B cell (primary cell): ENCODE results near the gene MAP3K4. TPM values are rescaled to one million over a fixed set of nuclear protein-coding genes. Genes with fewer than 3 reads are reported as not detected.

Experiments used
- ATAC-seq: fragments of 200-7000 bp; cut with Tn5 transposase; one replicate; pipeline ENCODE4 v1.10.0; 2021; ENCODE audit warnings: low read depth, mild to moderate bottlenecking, moderate number of reproducible peaks, moderate library complexity
- CTCF ChIA-PET: fragments of 350-600 bp; sonication (Branson Sonifier 250); formaldehyde crosslinking; loops from one replicate; lab custom pipeline; 2021; ENCODE audit warnings: antibody characterized with exemption, inconsistent platforms; lab: Charles Lee
- POLR2A ChIA-PET: fragments of 350-600 bp; sonication (Branson Sonifier 250); formaldehyde crosslinking; loops from one replicate; lab custom pipeline; 2021; ENCODE audit warnings: antibody characterized with exemption; lab: Charles Lee
- DNase-seq: peaks from one replicate; pipeline ENCODE4 v3.0.0; 2013
- H2AFZ ChIP-seq: 2 replicates; pipeline ENCODE4 v1.6.1; 2012; ENCODE audit warnings: mild to moderate bottlenecking, low read depth, low read length; ENCODE audit not compliant: insufficient read depth, poor library complexity, severe bottlenecking
- H3K27ac ChIP-seq, 2 donors: 1 replicate in 1 of 2; 2 replicates in 1 of 2; pipeline ENCODE4 v1.5.1; 2012 to 2013; ENCODE audit warnings: low read length in 2 of 2, mild to moderate bottlenecking in 2 of 2, moderate library complexity in 1 of 2
- H3K27me3 ChIP-seq, 4 experiments: fragments of 200-600 bp in 1 of 4; sonication (generic) in 1 of 4; replicated peaks in 1 of 4; 1 replicate in 2 of 4; 2 replicates in 2 of 4; pipeline versions ENCODE4 v1.6.1 to v1.7.0; 2013 to 2016; ENCODE audit warnings: low read length in 3 of 4, mild to moderate bottlenecking in 2 of 4, mixed read lengths in 1 of 4, moderate library complexity in 1 of 4; ENCODE audit not compliant: insufficient read depth in 4 of 4, control insufficient read depth in 3 of 4; ENCODE audit errors: control extremely low read depth in 1 of 4
- H3K36me3 ChIP-seq, 2 experiments: replicated peaks in 1 of 2; 1 replicate in 1 of 2; 2 replicates in 1 of 2; pipeline versions ENCODE4 v1.6.1 to v1.7.1; 2013; ENCODE audit warnings: low read length in 1 of 2; ENCODE audit not compliant: insufficient read depth in 2 of 2, control insufficient read depth in 1 of 2; ENCODE audit errors: control extremely low read depth in 1 of 2, extremely low read depth in 1 of 2
- H3K4me1 ChIP-seq, 2 donors: fragments of 200-600 bp in 1 of 2; sonication (generic) in 1 of 2; 1 replicate in 1 of 2; 2 replicates in 1 of 2; pipeline versions ENCODE4 v1.5.1 to v1.6.1; 2013 to 2017; ENCODE audit warnings: low read length in 2 of 2; ENCODE audit not compliant: control insufficient read depth in 2 of 2, insufficient read depth in 2 of 2
- H3K4me2 ChIP-seq: replicated peaks from 2 replicates; pipeline ENCODE3; 2012; ENCODE audit warnings: mild to moderate bottlenecking, low read depth, low read length; ENCODE audit not compliant: poor library complexity, severe bottlenecking
- H3K4me3 ChIP-seq, 5 experiments: fragments of 200-600 bp in 1 of 5; sonication (generic) in 1 of 5; 1 replicate in 3 of 5; 2 replicates in 2 of 5; pipeline versions ENCODE4 v1.5.1 to v1.7.0; 2011 to 2016; ENCODE audit warnings: low read length in 4 of 5, mild to moderate bottlenecking in 4 of 5, low read depth in 2 of 5, control low read depth in 1 of 5, moderate library complexity in 1 of 5; ENCODE audit not compliant: insufficient read depth in 1 of 5; ENCODE audit errors: control extremely low read depth in 1 of 5, extremely low read depth in 1 of 5
- H3K79me2 ChIP-seq: fragments of 200-600 bp; sonication (generic); one replicate; pipeline ENCODE4 v1.6.0; 2016; ENCODE audit warnings: low read length; ENCODE audit not compliant: control insufficient read depth, insufficient read depth
- H3K9ac ChIP-seq: fragments of 200-600 bp; sonication (generic); 2 replicates; pipeline ENCODE4 v1.6.1; 2017; ENCODE audit warnings: mild to moderate bottlenecking, low read length, moderate library complexity
- H3K9me3 ChIP-seq, 3 donors: one replicate each; pipeline versions ENCODE4 v1.6.1 to v1.7.1; 2013; ENCODE audit warnings: low read length in 2 of 3; ENCODE audit not compliant: control insufficient read depth in 2 of 3, insufficient read depth in 1 of 3; ENCODE audit errors: control extremely low read depth in 1 of 3
- H4K20me1 ChIP-seq: 2 replicates; pipeline ENCODE4 v1.6.0; 2012; ENCODE audit warnings: mild to moderate bottlenecking, low read length; ENCODE audit not compliant: insufficient read depth, control insufficient read depth, poor library complexity, severe bottlenecking
- H3K27ac Mint-ChIP-seq: one replicate; pipeline ENCODE4 v1.8.0; 2021; ENCODE audit warnings: mixed read lengths
- H3K27me3 Mint-ChIP-seq: one replicate; pipeline ENCODE4 v1.8.0; 2021; ENCODE audit warnings: mixed read lengths
- H3K4me1 Mint-ChIP-seq: one replicate; pipeline ENCODE4 v1.8.0; 2021; ENCODE audit warnings: mixed read lengths
- H3K4me3 Mint-ChIP-seq: one replicate; pipeline ENCODE4 v1.8.0; 2021; ENCODE audit warnings: mixed read lengths
- H3K9me3 Mint-ChIP-seq: one replicate; pipeline ENCODE4 v1.8.0; 2022; ENCODE audit warnings: mixed read lengths; ENCODE audit not compliant: insufficient read depth
- EZH2 ChIP-seq: IDR thresholded peaks from 2 replicates; pipeline ENCODE4 v1.6.1; 2012; ENCODE audit warnings: borderline replicate concordance, low read depth, mild to moderate bottlenecking, moderate library complexity, low read length; ENCODE audit not compliant: insufficient read depth, poor library complexity, severe bottlenecking
- WGBS: methylation state at CpG from one replicate; pipeline ENCODE4 v1.1.5; 2013; ENCODE audit warnings: missing lambda C conversion rate; ENCODE audit not compliant: insufficient coverage; 5-methylcytosine and 5-hydroxymethylcytosine counted together
- intact Hi-C: fragments of 100-400 bp; cut with micrococcal nuclease; formaldehyde crosslinking; loops from one replicate; pipeline ENCODE4 v1.10.0; 2022
- polyA plus RNA-seq: library from polyadenylated mRNA; depleted of rRNA; stranded (reverse); fragments of >200 nt; gene quantifications from 2 replicates; pipeline ENCODE4 v1.2.3, GENCODE V29; 2012
- total RNA-seq, 2 donors: library from RNA; stranded (reverse); fragments of 120-200 nt in 1 of 2; gene quantifications; 1 replicate in 1 of 2; 2 replicates in 1 of 2; pipeline versions ENCODE4 v1.2.3 to v1.2.4, GENCODE V29; 2013 to 2022
- TF ChIP-seq, protein P1 (sequence below): fragments of 200-600 bp; IDR thresholded peaks from one replicate; pipeline ENCODE4 v1.8.0; 2022; ENCODE audit warnings: antibody characterized with exemption, mild to moderate bottlenecking

The MAP3K4 gene
- total and polyA plus RNA-seq, 2 donors (not counting 1 experiment from before 2014, with no cell fraction given): 24.4 to 105 TPM

- TF ChIP-seq, protein P1, sequence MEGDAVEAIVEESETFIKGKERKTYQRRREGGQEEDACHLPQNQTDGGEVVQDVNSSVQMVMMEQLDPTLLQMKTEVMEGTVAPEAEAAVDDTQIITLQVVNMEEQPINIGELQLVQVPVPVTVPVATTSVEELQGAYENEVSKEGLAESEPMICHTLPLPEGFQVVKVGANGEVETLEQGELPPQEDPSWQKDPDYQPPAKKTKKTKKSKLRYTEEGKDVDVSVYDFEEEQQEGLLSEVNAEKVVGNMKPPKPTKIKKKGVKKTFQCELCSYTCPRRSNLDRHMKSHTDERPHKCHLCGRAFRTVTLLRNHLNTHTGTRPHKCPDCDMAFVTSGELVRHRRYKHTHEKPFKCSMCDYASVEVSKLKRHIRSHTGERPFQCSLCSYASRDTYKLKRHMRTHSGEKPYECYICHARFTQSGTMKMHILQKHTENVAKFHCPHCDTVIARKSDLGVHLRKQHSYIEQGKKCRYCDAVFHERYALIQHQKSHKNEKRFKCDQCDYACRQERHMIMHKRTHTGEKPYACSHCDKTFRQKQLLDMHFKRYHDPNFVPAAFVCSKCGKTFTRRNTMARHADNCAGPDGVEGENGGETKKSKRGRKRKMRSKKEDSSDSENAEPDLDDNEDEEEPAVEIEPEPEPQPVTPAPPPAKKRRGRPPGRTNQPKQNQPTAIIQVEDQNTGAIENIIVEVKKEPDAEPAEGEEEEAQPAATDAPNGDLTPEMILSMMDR: no peak
- no peak for TF ChIP-seq EZH2
- ChIA-PET CTCF (no interaction called here), POLR2A (no interaction called here)
- no peaks in the 10 kb centered on the region for H3K27me3 ChIP-seq
- 100% methylated on average over 4 of the region's 12 CpGs for WGBS
- H3K4me1 Mint-ChIP-seq: no peaks in the 10 kb centered on the region
- intact Hi-C loops: no loop called here
- no peak overlapping the region for H3K4me3 ChIP-seq
- ATAC-seq (no peak), DNase-seq (no peak)
- no peak overlapping the region for H3K4me3 Mint-ChIP-seq
- H3K36me3 ChIP-seq: peaks cover 0 to 66% of the 10 kb centered on the region in 2 experiments
- no peaks in the 10 kb centered on the region for H3K9me3 Mint-ChIP-seq
- H3K4me2 ChIP-seq: no peak overlapping the region
- H3K4me1 ChIP-seq: no peaks in the 10 kb centered on the region
- no peaks in the 10 kb centered on the region for H3K79me2 ChIP-seq
- no peaks in the 10 kb centered on the region for H3K9me3 ChIP-seq
- no peaks in the 10 kb centered on the region for H4K20me1 ChIP-seq
- no peak overlapping the region for H3K27ac Mint-ChIP-seq
- no peak overlapping the region for H2AFZ ChIP-seq
- H3K27me3 Mint-ChIP-seq: no peaks in the 10 kb centered on the region
- H3K27ac ChIP-seq: no peak overlapping the region
- no peak overlapping the region for H3K9ac ChIP-seq
These were observed 88.8 kb downstream of the MAP3K4 start for GRCh38 chr6:161080263-161080970.

DNA sequence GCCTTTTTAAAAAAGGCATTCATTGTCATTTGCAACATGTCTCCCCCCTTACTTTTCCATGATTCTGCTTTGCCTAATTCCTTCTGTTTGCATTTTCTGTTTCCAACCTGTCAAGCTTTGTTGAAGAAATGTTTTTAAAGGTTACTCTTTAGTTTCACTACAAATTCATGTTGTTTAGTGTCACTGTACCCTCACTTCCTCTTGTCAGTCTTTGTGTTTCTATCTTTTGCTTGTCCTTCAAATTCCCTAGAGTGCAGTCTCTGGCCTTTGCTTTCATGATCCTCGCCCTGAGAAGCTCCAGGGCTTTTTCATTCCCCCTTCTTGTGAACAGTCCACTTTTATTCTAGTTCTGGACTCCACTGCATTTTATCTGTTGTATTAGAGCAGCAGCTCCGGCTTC lies 90.6 kb downstream of the MAP3K4 start:
- Histone ChIP-seq H3K27me3 (no peaks in the 10 kb centered on the region), H3K4me2 (no peak overlapping the region), H3K4me3 (no peak overlapping the region), H3K9ac (no peak overlapping the region), H3K4me1 (no peaks in the 10 kb centered on the region), H3K36me3 (peaks cover 0 to 67% of the 10 kb centered on the region in 2 experiments), H3K9me3 (no peaks in the 10 kb centered on the region), H3K79me2 (no peaks in the 10 kb centered on the region), H4K20me1 (no peaks in the 10 kb centered on the region), H3K27ac (no peak overlapping the region), H2AFZ (no peak overlapping the region)
- Mint-ChIP-seq H3K27me3 (no peaks in the 10 kb centered on the region), H3K4me3 (no peak overlapping the region), H3K9me3 (no peaks in the 10 kb centered on the region), H3K4me1 (no peaks in the 10 kb centered on the region), H3K27ac (no peak overlapping the region)
- ATAC-seq: no peak
- ChIA-PET POLR2A (no interaction called here), CTCF (interaction anchor here (1.1 kb wide), 1 partner anchor 44 kb away, joined by 4 read pairs; no protein-coding TSS in a partner anchor)
- DNase-seq: no peak
- TF ChIP-seq, protein P1: no peak
- no peak for TF ChIP-seq EZH2
- intact Hi-C loops: no loop called here
- WGBS: 70% methylated on average over 2 of the region's 2 CpGs
